ENCODE measurements around the gene NFIX.

DNA sequence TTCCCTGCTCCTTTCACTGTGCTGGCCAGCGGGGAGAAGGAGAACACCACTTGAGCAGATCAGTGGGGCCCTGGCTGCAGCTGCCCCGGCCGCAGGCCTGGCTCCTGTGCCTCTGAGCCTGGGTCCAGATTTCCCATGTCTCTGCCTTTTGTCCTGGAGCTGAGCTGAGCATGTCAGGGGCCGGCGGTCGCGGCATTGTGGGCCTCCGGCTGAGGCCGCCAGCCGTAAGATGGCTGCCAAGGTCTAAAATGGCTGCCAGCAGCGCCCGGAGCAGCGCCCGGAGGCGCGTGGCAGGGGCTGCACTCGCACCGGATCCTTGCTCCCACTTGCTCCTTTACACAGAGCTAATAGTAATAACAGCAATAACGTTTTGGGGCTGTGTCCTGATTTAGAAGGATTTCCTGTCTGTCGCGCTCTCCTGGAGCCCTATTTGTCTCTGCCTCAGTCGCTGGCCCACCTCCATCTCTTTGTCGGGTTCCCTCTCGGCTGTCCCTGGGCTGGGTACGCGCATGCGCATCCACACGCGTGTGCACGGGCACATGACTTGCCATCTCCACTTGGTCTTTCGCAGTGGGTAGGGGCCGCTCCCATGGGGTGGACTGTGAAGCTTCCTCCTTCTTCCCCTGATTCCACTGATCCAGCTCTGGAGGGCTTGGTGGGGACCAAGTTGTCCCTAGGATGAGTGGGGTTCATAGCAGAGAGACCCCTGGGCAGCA lies 75.3 kb downstream of the NFIX start:
- TF ChIP-seq CTCF (IDR thresholded peaks at IDR 0.05 in 4 of 5, conservative IDR thresholded peaks at IDR 0.05 in 1 of 5) = no peak
- peak; percentile 22 to 43 for TF ChIP-seq POLR2A (IDR thresholded peaks at IDR 0.05)

All from gastrocnemius medialis (tissue), 4 donors.